ENCODE measurements around the gene MAT1A. TPM values are rescaled to one million over a fixed set of nuclear protein-coding genes. Genes with fewer than 3 reads are reported as not detected.
"Not testable (repeated sequence)": the region's sequence is repeated elsewhere in the genome, so short reads cannot be mapped to it uniquely, and the experiment has no call there.

Gene MAT1A
- total RNA-seq, 1 donor from 2014 or later = not detected

GRCh38 chr10:80260295-80261243, 28.9 kb downstream of the MAT1A start:
- peak; percentile 90 for TF ChIP-seq CTCF (IDR thresholded peaks at IDR 0.05; ENCODE audit: partially characterized antibody, unreplicated experiment)
- no peak overlapping the region for H3K4me3 Mint-ChIP-seq (ENCODE audit: unreplicated experiment)
- peaks cover 3% of the 10 kb centered on the region for H3K9me3 Mint-ChIP-seq (ENCODE audit: unreplicated experiment)
- peaks cover 1% of the 10 kb centered on the region for H3K27me3 Mint-ChIP-seq (ENCODE audit: unreplicated experiment)
- H3K36me3 Mint-ChIP-seq (ENCODE audit: unreplicated experiment) = no peaks in the 10 kb centered on the region
- no peak for DNase-seq
- H3K4me1 Mint-ChIP-seq (ENCODE audit: low read depth, unreplicated experiment) = peaks cover 2% of the 10 kb centered on the region
- H3K27ac Mint-ChIP-seq (ENCODE audit: unreplicated experiment) = no peak overlapping the region

GRCh38 chr10:80259405-80259871, 30.0 kb downstream of the MAT1A start:
- no peak overlapping the region for H3K27ac Mint-ChIP-seq (ENCODE audit: unreplicated experiment)

GRCh38 chr10:80256798-80257197, 32.7 kb downstream of the MAT1A start:
- not testable (repeated sequence) for H3K36me3 Mint-ChIP-seq (ENCODE audit: unreplicated experiment); H3K4me1 Mint-ChIP-seq (ENCODE audit: low read depth, unreplicated experiment); H3K27ac Mint-ChIP-seq (ENCODE audit: unreplicated experiment); H3K4me3 Mint-ChIP-seq (ENCODE audit: unreplicated experiment); H3K9me3 Mint-ChIP-seq (ENCODE audit: unreplicated experiment); H3K27me3 Mint-ChIP-seq (ENCODE audit: unreplicated experiment)
- peak; percentile 55 for DNase-seq

More at GRCh38 chr10:80259405-80259871, 30.0 kb downstream of the MAT1A start:
- Mint-ChIP-seq H3K36me3 (ENCODE audit: unreplicated experiment) (no peaks in the 10 kb centered on the region), H3K27me3 (ENCODE audit: unreplicated experiment) (peaks cover 1% of the 10 kb centered on the region), H3K9me3 (ENCODE audit: unreplicated experiment) (peaks cover 3% of the 10 kb centered on the region), H3K4me3 (ENCODE audit: unreplicated experiment) (no peak overlapping the region), H3K4me1 (ENCODE audit: low read depth, unreplicated experiment) (peaks cover 2% of the 10 kb centered on the region)
- DNase-seq = no peak
- TF ChIP-seq CTCF (IDR thresholded peaks at IDR 0.05; ENCODE audit: partially characterized antibody, unreplicated experiment) = no peak

GRCh38 chr10:80254726-80255125, 34.7 kb downstream of the MAT1A start:
- H3K27ac Mint-ChIP-seq (ENCODE audit: unreplicated experiment); H3K36me3 Mint-ChIP-seq (ENCODE audit: unreplicated experiment): not testable (repeated sequence)

GRCh38 chr10:80253963-80254271, 35.5 kb downstream of the MAT1A start:
- not testable (repeated sequence) for H3K4me1 Mint-ChIP-seq (ENCODE audit: low read depth, unreplicated experiment); H3K9me3 Mint-ChIP-seq (ENCODE audit: unreplicated experiment); DNase-seq; H3K27me3 Mint-ChIP-seq (ENCODE audit: unreplicated experiment); H3K4me3 Mint-ChIP-seq (ENCODE audit: unreplicated experiment); H3K27ac Mint-ChIP-seq (ENCODE audit: unreplicated experiment); H3K36me3 Mint-ChIP-seq (ENCODE audit: unreplicated experiment)

More at GRCh38 chr10:80254726-80255125, 34.7 kb downstream of the MAT1A start:
- not testable (repeated sequence) for H3K9me3 Mint-ChIP-seq (ENCODE audit: unreplicated experiment); H3K4me3 Mint-ChIP-seq (ENCODE audit: unreplicated experiment); H3K4me1 Mint-ChIP-seq (ENCODE audit: low read depth, unreplicated experiment); DNase-seq; H3K27me3 Mint-ChIP-seq (ENCODE audit: unreplicated experiment)

- Mint-ChIP-seq H3K36me3 (ENCODE audit: unreplicated experiment) (peaks cover 7% of the 10 kb centered on the region), H3K4me3 (ENCODE audit: unreplicated experiment) (no peak overlapping the region), H3K9me3 (ENCODE audit: unreplicated experiment) (peaks cover 3% of the 10 kb centered on the region), H3K4me1 (ENCODE audit: low read depth, unreplicated experiment) (peaks cover 2% of the 10 kb centered on the region), H3K27me3 (ENCODE audit: unreplicated experiment) (peaks cover 1% of the 10 kb centered on the region), H3K27ac (ENCODE audit: unreplicated experiment) (no peak overlapping the region)
- DNase-seq = no peak
- no peak for TF ChIP-seq CTCF (IDR thresholded peaks at IDR 0.05; ENCODE audit: partially characterized antibody, unreplicated experiment)
These were observed 36.0 kb downstream of the MAT1A start for GRCh38 chr10:80253266-80253962.

Data from glutamatergic neuron (in vitro differentiated cells).